K562 treated with DMSO at 1 percent for 4 hours (cell line): ENCODE measurements around the gene MBLAC2. TPM values are rescaled to one million over a fixed set of nuclear protein-coding genes. Genes with fewer than 3 reads are reported as not detected.

Experiments
- total RNA-seq: library from RNA; unstranded; fragments of 300-600 nt; gene quantifications from 2 replicates; pipeline ENCODE4 v1.2.3, GENCODE V29; 2022; ENCODE audit not compliant: insufficient read depth

The MBLAC2 gene
- 6.0 and 6.8 TPM in 2 replicates for total RNA-seq

GRCh38 chr5:90474235-90475107 is at the start of gene MBLAC2, which contains the start of gene POLR3G:
Gene MBLAC2 (minus strand): TSS chr5:90474771. CDS start chr5:90474292, 479 bp downstream.
Gene POLR3G (plus strand): TSS chr5:90474864. CDS start chr5:90485568, 10,704 bp downstream.

GRCh38 chr5:90409318-90410177 is 65.0 kb downstream of the MBLAC2 start, which contains the start of gene CETN3:
Gene CETN3 (minus strand): TSS chr5:90409756. CDS start chr5:90409661, 95 bp downstream.

Other genes with a start within 250 kb of the MBLAC2 start
- 19.1 and 24.0 TPM in 2 replicates for gene CETN3, start 65.0 kb downstream of the MBLAC2 start, total RNA-seq
- 2.4 and 3.1 TPM in 2 replicates for gene POLR3G, start 93 bp upstream of the MBLAC2 start, total RNA-seq
- 16.0 and 20.0 TPM in 2 replicates for gene LYSMD3, start 54.8 kb upstream of the MBLAC2 start, total RNA-seq
- 11.1 and 12.0 TPM in 2 replicates for gene ADGRV1, start 84.0 kb upstream of the MBLAC2 start, total RNA-seq